Liver (tissue), 3 donors: ENCODE measurements around the gene MRPL10.

Experiments used
- CTCF ChIP-seq: fragments of 150-350 bp; IDR thresholded peaks from 2 replicates; pipeline ENCODE4 v1.5.1; 2017; ENCODE audit warnings: improper control_type of control experiment, low read depth, low read length; ENCODE audit not compliant: missing input control
- EGR1 ChIP-seq, 2 donors: IDR thresholded peaks; 2 replicates each; pipeline ENCODE4 v1.6.1; 2016 to 2018; ENCODE audit warnings: antibody characterized with exemption in 2 of 2, low read depth in 2 of 2
- FOXA1 ChIP-seq: IDR thresholded peaks from 2 replicates; pipeline ENCODE4 v1.6.1; 2016; ENCODE audit warnings: antibody characterized with exemption
- GABPA ChIP-seq, 2 donors: IDR thresholded peaks in 1 of 2; conservative IDR thresholded peaks in 1 of 2; 2 replicates each; pipeline ENCODE4 v1.6.1; 2016; ENCODE audit warnings: antibody characterized with exemption in 2 of 2, mild to moderate bottlenecking in 1 of 2, moderate library complexity in 1 of 2
- JUND ChIP-seq, 2 donors: IDR thresholded peaks; 2 replicates each; pipeline ENCODE4 v1.6.1; 2016; ENCODE audit warnings: antibody characterized with exemption in 2 of 2
- RAD21 ChIP-seq, 2 donors: IDR thresholded peaks; 2 replicates each; pipeline ENCODE4 v1.6.1; 2016; ENCODE audit warnings: antibody characterized with exemption in 2 of 2, mild to moderate bottlenecking in 2 of 2
- REST ChIP-seq: IDR thresholded peaks from 2 replicates; pipeline ENCODE4 v1.6.1; 2016; ENCODE audit warnings: antibody characterized with exemption, mild to moderate bottlenecking
- RXRA ChIP-seq, 2 donors: IDR thresholded peaks; 2 replicates each; pipeline ENCODE4 v1.6.1; 2017 to 2018; ENCODE audit warnings: antibody characterized with exemption in 2 of 2, mild to moderate bottlenecking in 1 of 2
- TAF1 ChIP-seq: conservative IDR thresholded peaks from 2 replicates; pipeline ENCODE4 v1.6.1; 2016; ENCODE audit warnings: antibody characterized with exemption, mild to moderate bottlenecking
- TF ChIP-seq, protein P1 (sequence below): IDR thresholded peaks from 2 replicates; pipeline ENCODE4 v1.6.1; 2016; ENCODE audit warnings: antibody characterized with exemption
- donor health status: healthy.
- donor health status: healthy.

DNA sequence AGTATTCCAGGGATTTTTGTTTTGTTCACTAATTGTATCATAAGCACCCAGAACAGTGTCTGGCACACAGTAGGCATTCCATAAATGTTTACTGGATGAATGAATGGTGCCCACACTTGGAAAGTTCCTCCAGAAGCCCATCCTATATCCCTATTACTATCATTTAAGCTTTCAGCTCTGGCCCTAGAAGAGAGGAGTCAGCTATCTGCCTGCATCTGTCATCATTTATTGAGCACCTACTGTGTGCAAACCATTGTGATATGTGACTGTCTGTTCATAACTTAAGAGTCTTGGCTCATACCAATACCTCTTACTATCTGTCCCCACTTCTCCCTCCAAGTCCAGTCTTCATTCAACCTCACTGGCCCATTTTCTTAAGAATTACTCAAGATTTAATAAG, 39.7 kb upstream of the MRPL10 start:
- TF ChIP-seq, protein P1, sequence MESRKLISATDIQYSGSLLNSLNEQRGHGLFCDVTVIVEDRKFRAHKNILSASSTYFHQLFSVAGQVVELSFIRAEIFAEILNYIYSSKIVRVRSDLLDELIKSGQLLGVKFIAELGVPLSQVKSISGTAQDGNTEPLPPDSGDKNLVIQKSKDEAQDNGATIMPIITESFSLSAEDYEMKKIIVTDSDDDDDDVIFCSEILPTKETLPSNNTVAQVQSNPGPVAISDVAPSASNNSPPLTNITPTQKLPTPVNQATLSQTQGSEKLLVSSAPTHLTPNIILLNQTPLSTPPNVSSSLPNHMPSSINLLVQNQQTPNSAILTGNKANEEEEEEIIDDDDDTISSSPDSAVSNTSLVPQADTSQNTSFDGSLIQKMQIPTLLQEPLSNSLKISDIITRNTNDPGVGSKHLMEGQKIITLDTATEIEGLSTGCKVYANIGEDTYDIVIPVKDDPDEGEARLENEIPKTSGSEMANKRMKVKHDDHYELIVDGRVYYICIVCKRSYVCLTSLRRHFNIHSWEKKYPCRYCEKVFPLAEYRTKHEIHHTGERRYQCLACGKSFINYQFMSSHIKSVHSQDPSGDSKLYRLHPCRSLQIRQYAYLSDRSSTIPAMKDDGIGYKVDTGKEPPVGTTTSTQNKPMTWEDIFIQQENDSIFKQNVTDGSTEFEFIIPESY: no peak
- TF ChIP-seq REST: no peak
- no peak for TF ChIP-seq CTCF
- no peak for TF ChIP-seq JUND (IDR thresholded peaks at IDR 0.05)
- no peak for TF ChIP-seq EGR1 (IDR thresholded peaks at IDR 0.05; ENCODE audit: low read depth in 2 of 2)
- TF ChIP-seq FOXA1: no peak
- TF ChIP-seq TAF1: no peak
- no peak for TF ChIP-seq RXRA (IDR thresholded peaks at IDR 0.05)
- TF ChIP-seq RAD21 (IDR thresholded peaks at IDR 0.05): no peak
- no peak for TF ChIP-seq GABPA (IDR thresholded peaks at IDR 0.05 in 1 of 2, conservative IDR thresholded peaks at IDR 0.05 in 1 of 2)
